Mucosa of rectum (tissue), 2 donors: ENCODE results near the gene OPTC.
A peak's percentile ranks its signal among the peaks of the same experiment; 100 is the strongest.

Source experiments
- H3K27ac ChIP-seq, 2 donors: one replicate each; pipeline ENCODE4 v1.7.0; 2013; ENCODE audit warnings: inconsistent platforms in 2 of 2, low read depth in 2 of 2, low read length in 2 of 2
- H3K27me3 ChIP-seq, 2 donors: one replicate each; pipeline ENCODE4 v1.7.0; 2013; ENCODE audit warnings: low read length in 2 of 2; ENCODE audit not compliant: control insufficient read depth in 2 of 2, insufficient read depth in 2 of 2
- H3K36me3 ChIP-seq, 2 donors: one replicate each; pipeline ENCODE4 v1.7.0; 2013; ENCODE audit warnings: low read length in 2 of 2; ENCODE audit not compliant: control insufficient read depth in 2 of 2, insufficient read depth in 2 of 2
- H3K4me1 ChIP-seq, 2 donors: one replicate each; pipeline ENCODE4 v1.7.0; 2013; ENCODE audit warnings: low read length in 2 of 2, mild to moderate bottlenecking in 1 of 2; ENCODE audit not compliant: control insufficient read depth in 2 of 2, insufficient read depth in 2 of 2
- H3K4me3 ChIP-seq, 2 donors: one replicate each; pipeline ENCODE4 v1.7.0; 2013; ENCODE audit warnings: low read length in 2 of 2
- H3K9ac ChIP-seq, 2 donors: one replicate each; pipeline ENCODE4 v1.7.0; 2013; ENCODE audit warnings: low read length in 2 of 2, low read depth in 1 of 2, mild to moderate bottlenecking in 1 of 2
- H3K9me3 ChIP-seq, 2 donors: one replicate each; pipeline ENCODE4 v1.7.0; 2013; ENCODE audit warnings: low read length in 2 of 2; ENCODE audit not compliant: control insufficient read depth in 2 of 2
- donor health status: healthy.
- donor health status: Normal muscosa, but diverticular disease.

Gene OPTC

GRCh38 chr1:203481196-203481595, 12.8 kb upstream of the OPTC start:
- no peaks in the 10 kb centered on the region for H3K36me3 ChIP-seq
- no peaks in the 10 kb centered on the region for H3K9me3 ChIP-seq
- peaks cover 0 to 4% of the 10 kb centered on the region in 2 donors for H3K27me3 ChIP-seq
- peak overlapping the region; percentile 38 to 49 for H3K27ac ChIP-seq
- H3K9ac ChIP-seq = no peak overlapping the region
- peaks cover 14% of the 10 kb centered on the region in 2 donors for H3K4me1 ChIP-seq
- no peak overlapping the region for H3K4me3 ChIP-seq

DNA sequence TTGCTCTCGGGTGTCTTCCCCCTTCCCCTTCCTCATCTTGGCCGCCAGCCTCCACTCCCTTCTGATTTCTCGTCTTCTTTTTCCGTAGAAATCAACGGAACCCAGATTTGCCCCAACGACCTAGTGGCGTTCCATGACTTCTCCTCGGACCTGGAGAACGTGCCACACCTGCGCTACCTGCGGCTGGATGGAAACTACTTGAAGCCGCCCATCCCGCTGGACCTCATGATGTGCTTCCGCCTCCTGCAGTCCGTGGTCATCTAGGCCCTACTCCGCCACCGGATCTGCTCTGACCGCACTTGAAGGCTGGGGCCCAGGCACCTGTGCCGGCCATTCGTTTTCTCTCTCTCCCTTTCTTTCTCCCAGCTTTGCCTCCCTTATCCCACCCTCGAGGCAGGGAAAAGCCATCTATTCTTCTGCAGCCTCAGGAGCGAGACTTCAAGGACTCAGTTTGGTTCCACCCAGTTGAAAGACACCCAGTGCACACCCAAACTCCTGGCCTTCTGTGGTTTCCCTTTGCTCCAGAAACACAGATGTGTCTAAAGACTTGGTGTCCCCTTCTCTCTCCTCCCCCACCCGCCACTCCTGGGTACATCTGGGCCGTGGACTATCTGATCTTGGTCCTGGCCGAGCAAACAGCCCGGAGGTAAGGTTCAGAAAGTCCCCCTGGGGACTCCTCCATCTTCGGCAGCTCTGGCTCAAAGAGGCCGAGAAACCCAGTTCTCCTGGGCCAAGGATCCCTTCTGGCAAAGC, 7.2 kb upstream of the OPTC start:
- no peaks in the 10 kb centered on the region for H3K36me3 ChIP-seq

GRCh38 chr1:203488539-203488938, 5.4 kb upstream of the OPTC start:
- Histone ChIP-seq H3K9me3 (no peaks in the 10 kb centered on the region), H3K27me3 (no peaks in the 10 kb centered on the region), H3K36me3 (no peaks in the 10 kb centered on the region), H3K4me1 (peaks cover 2 to 13% of the 10 kb centered on the region in 2 donors), H3K9ac (no peak overlapping the region), H3K4me3 (no peak overlapping the region), H3K27ac (no peak overlapping the region)

More for the DNA sequence above, 7.2 kb upstream of the OPTC start:
- peak overlapping the region; percentile 58 to 67 for H3K27ac ChIP-seq
- H3K9me3 ChIP-seq = no peaks in the 10 kb centered on the region
- peaks cover 2 to 13% of the 10 kb centered on the region in 2 donors for H3K4me1 ChIP-seq
- H3K9ac ChIP-seq = peak overlapping the region; percentile 38 to 52
- H3K27me3 ChIP-seq = no peaks in the 10 kb centered on the region
- H3K4me3 ChIP-seq = no peak overlapping the region

GRCh38 chr1:203490607-203491006, 3.3 kb upstream of the OPTC start:
- H3K4me1 ChIP-seq = peaks cover 2 to 13% of the 10 kb centered on the region in 2 donors
- no peaks in the 10 kb centered on the region for H3K36me3 ChIP-seq
- H3K9me3 ChIP-seq = no peaks in the 10 kb centered on the region
- no peak overlapping the region for H3K4me3 ChIP-seq
- H3K27ac ChIP-seq = no peak overlapping the region
- no peak overlapping the region for H3K9ac ChIP-seq
- no peaks in the 10 kb centered on the region for H3K27me3 ChIP-seq

DNA sequence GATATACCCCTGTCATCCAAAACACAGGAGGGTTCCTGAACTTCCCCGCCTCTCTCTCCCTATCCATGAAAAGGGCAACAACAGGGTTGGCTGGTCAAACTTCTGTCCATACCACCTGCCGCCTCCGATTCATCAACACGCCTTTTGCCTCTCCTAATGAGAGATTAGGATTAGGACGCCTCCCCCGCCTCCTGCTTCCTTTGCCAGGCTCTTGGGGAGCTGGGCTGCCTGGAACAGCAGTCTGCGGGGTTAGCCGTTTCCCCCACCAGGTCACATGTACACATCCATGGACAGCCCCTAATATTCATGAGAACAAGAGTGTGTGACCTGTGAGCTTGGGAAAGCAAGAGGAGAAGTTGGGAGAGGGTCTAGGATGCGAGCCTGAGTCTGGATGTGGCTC, 2.3 kb upstream of the OPTC start:
- Histone ChIP-seq H3K4me3 (no peak overlapping the region), H3K36me3 (no peaks in the 10 kb centered on the region), H3K4me1 (peaks cover 2 to 13% of the 10 kb centered on the region in 2 donors), H3K9ac (no peak overlapping the region), H3K27me3 (no peaks in the 10 kb centered on the region), H3K27ac (no peak overlapping the region), H3K9me3 (no peaks in the 10 kb centered on the region)

GRCh38 chr1:203492082-203492747, 1.7 kb upstream of the OPTC start:
- Histone ChIP-seq H3K27me3 (no peaks in the 10 kb centered on the region), H3K36me3 (no peaks in the 10 kb centered on the region), H3K4me3 (no peak overlapping the region), H3K9ac (no peak overlapping the region), H3K9me3 (no peaks in the 10 kb centered on the region), H3K27ac (no peak overlapping the region), H3K4me1 (peaks cover 2 to 9% of the 10 kb centered on the region in 2 donors)

- no peaks in the 10 kb centered on the region for H3K27me3 ChIP-seq
- H3K9ac ChIP-seq = no peak overlapping the region
- H3K4me1 ChIP-seq = peaks cover 0 to 6% of the 10 kb centered on the region in 2 donors
- no peak overlapping the region for H3K27ac ChIP-seq
- H3K4me3 ChIP-seq = no peak overlapping the region
- no peaks in the 10 kb centered on the region for H3K9me3 ChIP-seq
- no peaks in the 10 kb centered on the region for H3K36me3 ChIP-seq
Observed at GRCh38 chr1:203492748-203493130, 1.2 kb upstream of the OPTC start.

GRCh38 chr1:203495845-203496244, 1.9 kb downstream of the OPTC start:
- Histone ChIP-seq H3K4me1 (no peaks in the 10 kb centered on the region), H3K36me3 (no peaks in the 10 kb centered on the region), H3K9me3 (no peaks in the 10 kb centered on the region), H3K27me3 (no peaks in the 10 kb centered on the region), H3K27ac (no peak overlapping the region), H3K9ac (no peak overlapping the region), H3K4me3 (no peak overlapping the region)

DNA sequence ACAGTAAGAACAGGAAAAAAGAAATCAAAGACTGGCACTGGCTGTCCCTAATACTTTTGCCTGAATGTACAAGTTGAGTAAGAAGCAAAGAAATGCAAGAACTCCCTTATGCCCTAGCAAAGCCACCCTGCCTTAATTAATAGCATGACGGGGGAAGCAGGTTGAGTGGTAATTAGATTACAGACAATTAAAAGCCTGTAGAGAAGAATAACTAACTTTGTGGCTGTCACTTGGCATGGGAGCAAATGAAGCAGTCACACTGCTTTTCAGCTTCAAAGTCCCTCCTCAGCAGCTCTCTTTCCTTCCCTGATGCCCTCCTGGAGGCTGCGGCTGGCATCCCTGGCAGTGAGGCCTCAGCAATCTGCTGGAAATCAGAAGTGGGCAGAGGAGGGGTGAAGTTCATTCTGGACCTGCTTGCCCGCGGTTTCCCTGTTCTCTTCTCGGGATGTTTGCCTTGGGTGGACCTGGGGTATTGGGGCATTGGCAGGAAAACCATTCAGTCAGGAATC, 3.4 kb downstream of the OPTC start:
- no peak overlapping the region for H3K27ac ChIP-seq

DNA sequence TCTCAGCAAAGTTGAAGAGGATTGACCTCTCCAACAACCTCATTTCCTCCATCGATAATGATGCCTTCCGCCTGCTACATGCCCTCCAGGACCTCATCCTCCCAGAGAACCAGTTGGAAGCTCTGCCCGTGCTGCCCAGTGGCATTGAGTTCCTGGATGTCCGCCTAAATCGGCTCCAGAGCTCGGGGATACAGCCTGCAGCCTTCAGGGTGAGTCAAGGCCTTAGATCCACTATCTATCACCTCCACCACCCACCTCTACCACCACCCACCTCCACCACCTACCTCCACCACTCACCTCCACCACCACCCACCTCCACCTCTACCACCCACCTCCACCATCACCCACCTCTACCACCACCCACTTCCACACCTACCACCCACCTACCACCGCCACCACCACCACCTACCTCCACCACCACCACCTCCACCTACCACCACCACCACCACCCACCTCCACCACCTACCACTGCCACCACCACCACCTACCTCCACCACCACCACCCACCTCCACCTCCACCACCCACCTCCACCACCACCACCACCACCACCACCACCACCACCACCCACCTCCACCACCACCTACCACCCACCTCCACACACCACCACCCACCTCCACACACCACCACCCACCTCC, 5.8 kb downstream of the OPTC start:
- H3K27me3 ChIP-seq = no peaks in the 10 kb centered on the region
- H3K9ac ChIP-seq = no peak overlapping the region
- no peak overlapping the region for H3K4me3 ChIP-seq
- H3K9me3 ChIP-seq = no peaks in the 10 kb centered on the region
- H3K4me1 ChIP-seq = peaks cover 0 to 2% of the 10 kb centered on the region in 2 donors
- H3K27ac ChIP-seq = no peak overlapping the region
- no peaks in the 10 kb centered on the region for H3K36me3 ChIP-seq

More for the DNA sequence above, 3.4 kb downstream of the OPTC start:
- Histone ChIP-seq H3K36me3 (no peaks in the 10 kb centered on the region), H3K4me3 (no peak overlapping the region), H3K9me3 (no peaks in the 10 kb centered on the region), H3K4me1 (no peaks in the 10 kb centered on the region), H3K9ac (no peak overlapping the region), H3K27me3 (no peaks in the 10 kb centered on the region)
